Epithelial cell of esophagus (primary cell): ENCODE data around the gene SETD6.

Experiments used
- DNase-seq: peaks from one replicate; pipeline ENCODE4 v3.0.0; 2010; ENCODE audit warnings: low read depth
- H3K4me3 ChIP-seq: 2 replicates; pipeline ENCODE4 v1.5.1; 2011; ENCODE audit warnings: mild to moderate bottlenecking, low read length, control low read depth
- CTCF ChIP-seq: IDR thresholded peaks from 2 replicates; pipeline ENCODE4 v1.5.1; 2011; ENCODE audit warnings: low read depth, mild to moderate bottlenecking, low read length, control low read depth, inconsistent platforms; ENCODE audit not compliant: insufficient read depth; ENCODE audit errors: missing control alignments

SETD6 gene

DNA sequence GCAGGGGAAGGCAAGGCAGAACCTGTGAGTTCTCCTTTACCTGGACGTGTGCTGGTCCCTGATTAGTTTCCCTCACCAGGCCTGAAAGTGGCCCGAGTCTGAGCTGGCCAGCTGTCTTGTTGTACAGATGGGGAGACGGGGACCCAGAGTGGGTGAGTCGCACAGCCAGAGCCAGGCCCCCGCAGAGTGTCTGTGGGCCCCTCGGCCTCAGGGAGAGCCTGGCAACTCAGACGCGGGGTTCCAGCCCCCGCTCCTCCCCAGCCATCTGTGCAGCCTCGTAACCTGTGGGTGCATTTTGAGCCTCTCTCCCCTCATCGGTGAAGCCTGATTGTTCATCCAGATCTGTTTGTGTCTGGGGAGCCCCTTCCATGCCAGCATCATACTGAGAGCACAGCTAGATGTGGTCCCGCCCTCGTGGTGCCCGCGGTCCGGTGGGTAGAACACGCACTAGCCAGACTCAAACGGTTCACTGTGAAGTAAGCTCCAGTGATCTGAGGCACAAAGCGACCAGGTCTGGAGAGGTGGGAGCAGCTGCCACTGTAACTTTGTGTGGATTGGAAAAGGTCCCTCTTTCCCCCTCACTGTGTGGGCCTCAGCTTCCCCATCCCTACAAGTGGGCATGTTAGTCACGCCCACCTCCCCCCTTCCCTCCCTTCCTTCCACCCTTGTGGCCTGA, 21.4 kb upstream of the SETD6 start:
- no peak overlapping the region for H3K4me3 ChIP-seq
- no peak for DNase-seq
- TF ChIP-seq CTCF = no peak

DNA sequence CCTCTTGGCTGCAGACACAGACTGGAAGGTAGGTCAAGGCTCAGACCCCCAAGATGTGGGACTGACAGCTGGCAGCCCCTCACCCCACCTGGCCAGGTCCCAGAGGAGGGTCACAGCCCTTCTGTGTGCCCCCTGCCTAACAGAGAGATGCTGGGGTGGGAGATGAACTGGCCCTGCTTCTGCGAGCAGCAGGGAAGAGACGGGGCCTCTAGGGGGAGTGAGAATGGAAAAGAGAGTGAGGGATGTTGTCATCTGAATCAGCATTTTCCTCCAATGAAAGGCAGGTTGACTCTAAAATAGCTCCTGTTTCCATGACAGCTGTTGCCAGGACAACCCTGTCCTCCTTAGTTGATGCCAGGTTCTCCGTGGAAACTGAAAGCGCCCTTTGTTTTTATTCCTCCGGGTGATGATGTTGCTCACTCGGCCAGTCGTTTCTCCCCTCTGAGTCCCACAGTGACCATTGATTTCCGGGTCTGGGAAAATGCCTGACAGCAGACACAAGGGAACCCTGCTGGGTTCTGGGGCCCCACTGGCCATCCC, 20.3 kb upstream of the SETD6 start:
- no peak overlapping the region for H3K4me3 ChIP-seq
- DNase-seq = peak; percentile 87

GRCh38 chr16:58495521-58496331, 19.6 kb upstream of the SETD6 start:
- no peak for TF ChIP-seq CTCF
- no peak for DNase-seq
- H3K4me3 ChIP-seq = no peak overlapping the region

More for the DNA sequence above, 20.3 kb upstream of the SETD6 start:
- peak; percentile 49 for TF ChIP-seq CTCF

DNA sequence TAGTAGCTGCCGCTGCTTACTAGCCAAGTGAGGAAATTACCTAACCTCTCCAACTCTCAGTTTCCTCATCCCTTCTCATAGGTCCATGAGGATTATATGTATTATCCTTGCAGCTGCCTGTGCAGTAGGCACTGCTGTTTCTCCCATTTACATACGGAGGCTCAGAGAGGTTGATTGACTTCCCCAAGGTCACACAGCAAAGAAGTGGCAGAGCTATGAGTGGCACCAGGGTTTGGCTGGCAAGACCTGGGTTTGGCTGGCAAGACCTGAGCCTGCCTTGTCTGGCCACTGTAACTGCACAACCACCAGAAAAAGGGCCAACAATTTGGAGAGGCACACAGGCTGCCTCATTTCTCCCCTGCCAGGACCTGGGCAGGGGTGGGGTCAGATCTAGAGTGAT, 17.8 kb upstream of the SETD6 start:
- no peak for TF ChIP-seq CTCF
- H3K4me3 ChIP-seq = no peak overlapping the region
- DNase-seq = no peak

DNA sequence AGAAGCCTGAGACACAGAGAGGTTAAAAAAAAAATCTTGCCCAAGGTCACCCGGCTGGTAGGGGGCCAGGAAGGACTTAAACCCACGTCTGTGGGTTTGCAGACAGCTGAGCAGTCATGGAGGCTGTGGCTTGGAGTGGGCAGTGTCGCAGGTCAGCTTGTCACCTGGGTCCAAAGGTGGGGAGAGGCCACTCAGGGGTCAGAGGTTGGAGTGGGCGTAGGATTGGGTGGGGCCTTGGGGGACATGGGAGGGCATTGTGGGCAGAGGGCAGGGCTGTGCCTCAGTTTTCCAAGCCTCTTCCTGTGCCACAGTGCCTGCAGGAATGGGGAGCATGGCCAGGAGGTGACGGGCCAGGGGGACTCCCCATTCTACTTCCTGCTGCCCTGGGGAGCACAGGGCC, 17.4 kb upstream of the SETD6 start:
- TF ChIP-seq CTCF = no peak
- no peak overlapping the region for H3K4me3 ChIP-seq
- no peak for DNase-seq

DNA sequence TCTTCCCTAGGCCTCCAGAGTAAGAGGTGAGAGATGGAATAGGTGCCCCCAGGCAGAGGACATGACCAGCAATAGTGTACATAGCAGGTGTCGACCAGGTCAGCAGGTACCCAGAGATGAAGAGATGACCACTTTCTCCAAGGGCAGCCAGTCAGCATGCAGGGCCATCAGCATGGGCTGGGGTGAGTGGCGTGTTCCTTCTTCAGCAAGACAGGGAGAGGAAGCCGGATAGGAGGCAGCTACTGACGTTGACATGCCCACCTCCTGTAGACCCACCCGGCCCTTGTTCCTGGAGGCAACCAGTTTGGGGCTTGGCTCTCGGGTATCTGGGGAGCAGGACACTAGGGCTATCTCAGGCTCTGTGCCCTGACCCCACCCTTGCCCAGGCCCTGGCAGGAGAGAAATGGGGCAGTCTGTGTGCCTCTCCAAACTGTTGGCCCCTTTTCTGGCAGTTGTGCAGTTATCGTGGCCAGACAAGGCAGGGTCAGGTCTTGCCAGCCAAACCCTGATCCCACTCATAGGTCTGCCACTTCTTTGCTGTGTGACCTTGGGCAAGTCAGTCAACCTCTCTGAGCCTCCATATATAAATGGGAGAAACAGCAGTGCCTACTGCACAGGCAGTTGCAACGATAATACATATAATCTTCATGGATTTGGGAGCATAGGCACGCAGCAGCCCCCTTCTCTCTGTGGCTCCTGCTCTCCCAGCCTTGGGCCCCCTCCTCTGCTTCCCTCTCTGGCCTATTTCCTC, 16.8 kb upstream of the SETD6 start:
- no peak overlapping the region for H3K4me3 ChIP-seq
- TF ChIP-seq CTCF = no peak
- DNase-seq = no peak
